DMS 273 (cell line): ENCODE results near the gene R3HDM4.
"Not testable (repeated sequence)": the region's sequence is repeated elsewhere in the genome, so short reads cannot be mapped to it uniquely, and the experiment has no call there.

Experiments used
- DNase-seq: peaks from one replicate; lab custom pipeline; 2025; ENCODE audit not compliant: unreplicated experiment; lab: John Stamatoyannopoulos, UW

R3HDM4 gene

DNA sequence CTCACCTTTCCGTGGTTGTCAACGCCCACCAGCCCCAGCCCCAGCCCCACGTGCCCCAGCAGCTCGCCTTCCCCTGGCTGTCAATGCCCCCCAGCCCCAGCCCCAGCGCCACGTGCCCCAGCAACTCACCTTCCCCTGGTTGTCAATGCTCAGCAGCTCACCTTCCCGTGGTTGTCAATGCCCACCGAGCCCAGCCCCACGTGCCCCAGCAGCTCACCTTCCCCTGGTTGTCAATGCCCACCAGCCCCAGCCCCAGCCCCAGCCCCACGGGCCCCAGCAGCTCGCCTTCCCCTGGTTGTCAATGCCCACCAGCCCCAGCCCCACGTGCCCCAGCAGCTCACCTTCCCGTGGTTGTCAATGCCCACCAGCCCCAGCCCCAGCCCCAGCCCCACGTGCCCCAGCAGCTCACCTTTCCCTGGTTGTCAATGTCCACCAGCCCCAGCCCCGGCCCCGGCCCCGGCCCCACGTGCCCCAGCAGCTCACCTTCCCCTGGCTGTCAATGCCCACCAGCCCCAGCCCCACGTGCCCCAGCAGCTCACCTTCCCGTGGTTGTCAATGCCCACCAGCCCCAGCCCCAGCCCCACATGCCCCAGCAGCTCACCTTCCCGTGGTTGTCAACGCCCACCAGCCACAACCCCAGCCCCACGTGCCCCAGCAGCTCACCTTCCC lies 34.9 kb downstream of the R3HDM4 start:
- not testable (repeated sequence) for DNase-seq

GRCh38 chr19:876780-877314 lies 36.2 kb downstream of the R3HDM4 start:
- DNase-seq, result no peak

GRCh38 chr19:876089-876488 lies 36.9 kb downstream of the R3HDM4 start:
- peak; percentile 38 for DNase-seq

DNA sequence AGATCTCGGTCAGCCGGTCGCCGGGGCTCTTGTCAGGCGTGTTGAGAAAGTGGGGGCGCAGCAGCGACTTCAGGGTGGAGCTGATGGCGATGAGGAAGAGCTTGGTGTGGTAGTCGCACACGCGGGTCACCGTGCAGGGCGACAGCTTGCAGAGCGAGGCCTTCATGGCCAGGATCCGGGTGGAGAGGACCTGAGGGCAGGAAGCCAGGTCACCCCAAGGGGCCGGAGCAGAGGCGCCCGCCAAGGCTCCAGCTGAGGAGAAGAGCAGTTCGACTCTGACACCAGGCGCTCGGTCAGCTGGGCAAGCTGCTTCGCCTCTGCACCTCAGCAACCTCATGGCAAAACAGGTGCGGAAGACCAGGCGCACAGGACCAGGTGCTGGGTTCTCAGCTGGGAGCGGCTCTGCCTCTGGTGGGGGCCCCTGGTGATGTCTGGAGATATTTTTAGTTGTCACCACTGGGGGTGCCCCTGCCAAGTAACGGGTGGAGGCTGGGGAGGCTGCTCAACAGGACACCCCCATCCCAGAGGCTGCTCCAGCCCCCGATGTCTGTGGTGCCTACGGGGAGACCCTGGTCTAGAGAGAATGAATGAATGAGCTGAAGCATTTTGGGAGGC lies 37.6 kb downstream of the R3HDM4 start:
- no peak for DNase-seq

DNA sequence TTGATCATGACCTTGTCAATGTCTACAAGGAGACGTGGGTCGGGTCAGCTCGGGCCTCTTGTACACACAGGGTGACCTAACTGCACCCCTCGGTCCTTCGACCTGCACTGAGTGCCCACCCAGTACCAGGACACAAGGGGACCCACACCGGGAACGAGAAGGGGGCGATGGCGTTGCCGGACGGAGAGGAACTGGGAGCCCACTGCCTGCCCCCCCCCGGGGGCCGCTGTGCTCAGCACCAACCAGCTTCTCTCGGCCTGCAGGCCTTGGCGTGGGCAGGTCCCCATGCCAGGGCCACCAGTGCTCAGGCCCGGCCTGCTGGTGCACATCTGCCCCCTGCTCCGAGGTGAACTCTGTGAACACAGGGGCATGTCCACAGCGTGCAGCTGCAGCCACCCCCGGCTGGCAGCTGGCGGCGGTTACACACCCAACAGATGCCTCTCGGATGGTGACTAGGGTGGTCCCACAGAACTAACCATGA lies 39.4 kb downstream of the R3HDM4 start:
- no peak for DNase-seq

DNA sequence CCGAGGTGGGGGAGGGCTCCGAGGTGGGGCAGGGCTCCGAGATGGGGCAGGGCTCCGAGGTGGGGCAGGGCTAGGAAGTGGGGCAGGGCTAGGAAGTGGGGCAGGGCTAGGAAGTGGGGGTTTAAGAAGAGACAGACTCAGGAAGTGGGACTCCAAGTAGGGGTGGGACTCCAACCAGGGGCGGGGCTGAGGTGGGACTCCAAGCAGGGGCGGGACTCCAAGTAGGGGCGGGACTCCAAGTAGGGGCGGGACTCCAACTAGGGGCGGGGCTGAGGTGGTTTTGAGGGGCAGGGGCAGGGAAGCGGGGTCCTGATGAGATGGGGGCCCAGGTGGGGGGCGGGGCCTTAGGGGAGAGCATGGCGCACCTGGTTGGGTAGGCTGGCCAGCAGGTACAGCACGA lies 39.9 kb downstream of the R3HDM4 start:
- peak; percentile 36 for DNase-seq

GRCh38 chr19:872266-872951 lies 40.6 kb downstream of the R3HDM4 start:
- DNase-seq, result peak; percentile 64

GRCh38 chr19:871446-872265 lies 41.4 kb downstream of the R3HDM4 start:
- no peak for DNase-seq

GRCh38 chr19:870963-871401 lies 42.0 kb downstream of the R3HDM4 start:
- peak; percentile 96 for DNase-seq

GRCh38 chr19:870314-870713 lies 42.7 kb downstream of the R3HDM4 start:
- DNase-seq, result no peak

- peak; percentile 41 for DNase-seq
Measured at GRCh38 chr19:869245-870177, 43.5 kb downstream of the R3HDM4 start.

- DNase-seq, result no peak
Measured at GRCh38 chr19:868458-869244, 44.4 kb downstream of the R3HDM4 start.

- DNase-seq, result no peak
Measured at GRCh38 chr19:867855-868457, 45.1 kb downstream of the R3HDM4 start.

DNA sequence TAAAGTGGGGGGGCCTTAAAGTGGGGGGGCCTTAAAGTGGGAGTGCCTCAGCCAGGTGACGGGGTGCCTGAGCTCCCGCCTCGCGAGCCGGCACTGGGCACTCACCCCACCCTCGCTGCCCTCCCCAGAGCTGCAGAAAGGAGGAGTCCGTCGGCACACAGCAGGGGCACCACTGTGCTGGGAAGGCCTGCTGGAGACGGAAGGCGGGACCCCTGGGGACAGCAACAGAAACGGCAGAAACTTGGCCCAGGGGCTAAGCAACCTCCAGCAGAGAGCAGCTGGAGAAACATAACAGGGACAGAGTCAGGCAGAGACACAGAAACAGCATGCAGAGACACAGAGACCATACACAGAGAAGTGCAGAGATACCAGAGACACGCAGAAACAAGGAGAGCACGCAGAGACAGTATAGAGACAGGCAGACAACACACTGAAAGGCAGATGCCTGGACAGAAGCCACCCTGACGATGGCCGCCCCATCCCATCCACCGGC lies 45.7 kb downstream of the R3HDM4 start:
- no peak for DNase-seq

DNA sequence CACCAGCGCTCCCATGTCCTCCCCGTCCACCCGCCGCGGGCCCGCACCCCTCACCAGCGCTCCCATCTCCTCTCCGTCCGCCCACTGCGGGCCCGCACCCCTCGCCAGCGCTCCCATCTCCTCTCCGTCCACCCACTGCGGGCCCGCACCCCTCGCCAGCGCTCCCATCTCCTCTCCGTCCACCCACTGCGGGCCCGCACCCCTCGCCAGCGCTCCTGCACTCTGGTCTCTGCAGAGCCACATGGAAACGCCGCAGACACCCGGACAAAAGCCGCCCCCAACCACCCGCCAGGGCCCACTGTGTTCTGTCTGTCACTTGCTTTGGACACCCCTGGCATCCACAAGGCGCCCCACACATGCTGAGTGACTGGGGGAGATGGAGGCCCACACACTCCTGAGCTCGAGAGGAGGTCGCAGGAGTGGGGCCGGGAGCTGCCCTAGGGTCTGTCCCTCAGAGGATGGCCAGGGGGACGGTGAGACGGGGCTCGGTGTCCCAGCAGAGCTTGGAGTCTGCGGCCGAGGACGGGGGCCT lies 46.2 kb downstream of the R3HDM4 start:
- DNase-seq, result no peak

DNA sequence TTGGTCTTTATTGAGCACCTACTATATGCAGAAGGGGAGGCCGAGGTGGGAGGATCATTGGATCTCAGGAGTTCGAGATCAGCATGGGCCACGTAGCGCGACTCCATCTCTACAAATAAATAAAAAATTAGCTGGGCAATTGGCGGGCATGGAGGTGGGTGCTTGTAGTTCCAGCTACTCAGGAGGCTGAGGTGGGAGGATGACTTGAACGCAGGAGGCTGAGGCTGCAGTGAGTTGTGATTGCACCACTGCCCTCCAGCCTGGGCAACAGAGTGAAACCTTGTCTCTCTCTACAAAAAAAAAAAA lies 49.8 kb downstream of the R3HDM4 start:
- DNase-seq, result no peak

GRCh38 chr19:862581-863314 lies 50.3 kb downstream of the R3HDM4 start:
- DNase-seq, result peak; percentile 71
